ENCODE data around the gene HTR1B.

HTR1B gene

GRCh38 chr6:77463308-77463860 is at the start of gene HTR1B:
Gene HTR1B, minus strand, starts transcription at chr6:77463491. Its CDS starts 88 bp downstream, at chr6:77463403.
- Mint-ChIP-seq H3K9me3 (no peaks in the 10 kb centered on the region), H3K4me1 (peaks cover 26% of the 10 kb centered on the region), H3K36me3 (ENCODE audit: low read depth) (no peaks in the 10 kb centered on the region), H3K27me3 (ENCODE audit: low read depth, poor library complexity) (peaks cover 79% of the 10 kb centered on the region), H3K4me3 (peak within 1 kb of the TSS; percentile 93), H3K27ac (no peak within 1 kb of the TSS)
- DNase-seq, result peak; percentile 34
- no peak for TF ChIP-seq CTCF (IDR thresholded peaks at IDR 0.05)

- DNase-seq, result no peak
- Mint-ChIP-seq H3K4me1 (no peaks in the 10 kb centered on the region), H3K27me3 (ENCODE audit: low read depth, poor library complexity) (peaks cover 4% of the 10 kb centered on the region), H3K4me3 (no peak overlapping the region), H3K27ac (no peak overlapping the region), H3K9me3 (peaks cover 33% of the 10 kb centered on the region), H3K36me3 (ENCODE audit: low read depth) (no peaks in the 10 kb centered on the region)
- TF ChIP-seq CTCF (IDR thresholded peaks at IDR 0.05), result no peak
Observed at GRCh38 chr6:77512554-77512953, 49.3 kb upstream of the HTR1B start.

GRCh38 chr6:77511860-77512259 is 48.6 kb upstream of the HTR1B start:
- H3K36me3 Mint-ChIP-seq (ENCODE audit: low read depth), result no peaks in the 10 kb centered on the region
- no peaks in the 10 kb centered on the region for H3K4me1 Mint-ChIP-seq
- DNase-seq, result no peak
- no peak overlapping the region for H3K27ac Mint-ChIP-seq
- TF ChIP-seq CTCF (IDR thresholded peaks at IDR 0.05), result no peak
- H3K4me3 Mint-ChIP-seq, result no peak overlapping the region
- H3K27me3 Mint-ChIP-seq (ENCODE audit: low read depth, poor library complexity), result peaks cover 4% of the 10 kb centered on the region
- H3K9me3 Mint-ChIP-seq, result peaks cover 33% of the 10 kb centered on the region

GRCh38 chr6:77502981-77503380 is 39.7 kb upstream of the HTR1B start:
- no peak for DNase-seq
- no peak for TF ChIP-seq CTCF (IDR thresholded peaks at IDR 0.05)
- Mint-ChIP-seq H3K27ac (no peak overlapping the region), H3K36me3 (ENCODE audit: low read depth) (no peaks in the 10 kb centered on the region), H3K9me3 (no peaks in the 10 kb centered on the region), H3K4me1 (no peaks in the 10 kb centered on the region), H3K27me3 (ENCODE audit: low read depth, poor library complexity) (no peaks in the 10 kb centered on the region), H3K4me3 (no peak overlapping the region)

- no peaks in the 10 kb centered on the region for H3K36me3 Mint-ChIP-seq (ENCODE audit: low read depth)
- no peak overlapping the region for H3K27ac Mint-ChIP-seq
- DNase-seq, result no peak
- H3K9me3 Mint-ChIP-seq, result no peaks in the 10 kb centered on the region
- H3K4me3 Mint-ChIP-seq, result no peak overlapping the region
- no peaks in the 10 kb centered on the region for H3K27me3 Mint-ChIP-seq (ENCODE audit: low read depth, poor library complexity)
- no peaks in the 10 kb centered on the region for H3K4me1 Mint-ChIP-seq
- no peak for TF ChIP-seq CTCF (IDR thresholded peaks at IDR 0.05)
Observed at GRCh38 chr6:77492530-77492929, 29.2 kb upstream of the HTR1B start.

- no peaks in the 10 kb centered on the region for H3K36me3 Mint-ChIP-seq (ENCODE audit: low read depth)
- no peak for TF ChIP-seq CTCF (IDR thresholded peaks at IDR 0.05)
- no peaks in the 10 kb centered on the region for H3K27me3 Mint-ChIP-seq (ENCODE audit: low read depth, poor library complexity)
- no peak overlapping the region for H3K4me3 Mint-ChIP-seq
- DNase-seq, result no peak
- H3K4me1 Mint-ChIP-seq, result no peaks in the 10 kb centered on the region
- no peak overlapping the region for H3K27ac Mint-ChIP-seq
- H3K9me3 Mint-ChIP-seq, result no peaks in the 10 kb centered on the region
Observed at GRCh38 chr6:77487808-77488425, 24.6 kb upstream of the HTR1B start.

Measured in nephron progenitor cell (in vitro differentiated cells).